GM12873 (cell line): ENCODE measurements around the gene SMIM1.

Experiments
- TF ChIP-seq, protein P1 (sequence below): IDR thresholded peaks from 2 replicates; pipeline ENCODE4 v1.5.1; 2012; ENCODE audit warnings: low read depth, mild to moderate bottlenecking, moderate library complexity, low read length, control low read depth; ENCODE audit not compliant: insufficient read depth; ENCODE audit errors: missing control alignments

The SMIM1 gene

DNA sequence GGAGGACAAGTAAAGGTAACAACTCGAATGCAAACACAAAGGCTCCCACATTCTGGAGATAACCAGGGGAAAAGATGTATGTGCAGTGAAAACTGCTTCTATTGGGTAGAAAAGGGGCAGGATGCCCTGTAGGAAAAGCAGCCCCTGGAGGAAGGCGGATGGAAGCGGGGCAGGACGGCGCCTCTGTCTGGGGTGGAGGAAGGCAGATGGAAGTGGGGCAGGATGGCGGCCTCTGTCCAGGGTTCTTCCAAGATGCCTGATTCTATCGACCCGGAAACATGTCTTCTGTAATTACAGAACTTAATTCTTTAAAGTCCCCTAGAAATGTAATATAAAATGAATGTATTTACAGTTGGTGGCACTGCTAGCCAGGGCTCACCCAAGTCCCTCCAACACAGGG, 47.8 kb downstream of the SMIM1 start:
- TF ChIP-seq, protein P1, sequence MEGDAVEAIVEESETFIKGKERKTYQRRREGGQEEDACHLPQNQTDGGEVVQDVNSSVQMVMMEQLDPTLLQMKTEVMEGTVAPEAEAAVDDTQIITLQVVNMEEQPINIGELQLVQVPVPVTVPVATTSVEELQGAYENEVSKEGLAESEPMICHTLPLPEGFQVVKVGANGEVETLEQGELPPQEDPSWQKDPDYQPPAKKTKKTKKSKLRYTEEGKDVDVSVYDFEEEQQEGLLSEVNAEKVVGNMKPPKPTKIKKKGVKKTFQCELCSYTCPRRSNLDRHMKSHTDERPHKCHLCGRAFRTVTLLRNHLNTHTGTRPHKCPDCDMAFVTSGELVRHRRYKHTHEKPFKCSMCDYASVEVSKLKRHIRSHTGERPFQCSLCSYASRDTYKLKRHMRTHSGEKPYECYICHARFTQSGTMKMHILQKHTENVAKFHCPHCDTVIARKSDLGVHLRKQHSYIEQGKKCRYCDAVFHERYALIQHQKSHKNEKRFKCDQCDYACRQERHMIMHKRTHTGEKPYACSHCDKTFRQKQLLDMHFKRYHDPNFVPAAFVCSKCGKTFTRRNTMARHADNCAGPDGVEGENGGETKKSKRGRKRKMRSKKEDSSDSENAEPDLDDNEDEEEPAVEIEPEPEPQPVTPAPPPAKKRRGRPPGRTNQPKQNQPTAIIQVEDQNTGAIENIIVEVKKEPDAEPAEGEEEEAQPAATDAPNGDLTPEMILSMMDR = no peak

DNA sequence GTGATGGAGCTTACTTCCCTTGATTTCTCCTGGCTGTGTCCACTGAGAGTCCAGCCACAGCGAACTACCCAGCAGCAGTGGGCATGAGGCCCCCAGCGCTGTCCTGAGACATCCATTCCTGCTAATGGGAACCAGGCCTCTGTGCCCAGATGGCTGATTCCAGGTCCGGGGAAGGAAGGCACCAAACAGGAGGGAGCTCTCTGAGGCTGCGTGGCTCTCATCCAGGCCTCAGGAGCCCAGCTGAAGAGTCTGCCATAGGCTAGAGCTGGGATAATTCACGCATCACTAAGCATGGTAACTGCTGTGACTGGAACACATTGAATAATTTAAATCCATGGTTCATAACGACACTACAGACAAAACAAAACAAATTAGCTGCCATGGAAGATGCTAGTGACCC, 48.5 kb downstream of the SMIM1 start:
- TF ChIP-seq, protein P1 = no peak

DNA sequence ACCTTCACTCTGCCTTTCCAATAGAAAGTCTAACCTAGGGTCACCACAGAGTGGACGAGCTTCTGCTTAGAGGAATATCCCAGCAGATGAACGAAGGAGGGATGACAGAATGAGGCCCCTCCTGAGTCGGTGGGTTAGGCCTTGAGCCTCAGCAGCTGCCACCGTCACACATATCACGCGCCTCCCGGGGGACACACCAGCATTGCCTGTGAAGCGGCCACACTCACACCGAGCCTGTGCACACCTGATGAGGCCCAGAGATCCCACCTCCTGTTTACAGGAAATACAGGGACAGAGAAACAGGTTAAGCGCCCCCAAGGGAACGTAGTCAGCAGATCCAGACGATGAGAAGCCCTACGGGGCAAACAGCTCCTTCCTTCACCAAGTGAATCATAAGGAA, 48.9 kb downstream of the SMIM1 start:
- TF ChIP-seq, protein P1 = no peak

DNA sequence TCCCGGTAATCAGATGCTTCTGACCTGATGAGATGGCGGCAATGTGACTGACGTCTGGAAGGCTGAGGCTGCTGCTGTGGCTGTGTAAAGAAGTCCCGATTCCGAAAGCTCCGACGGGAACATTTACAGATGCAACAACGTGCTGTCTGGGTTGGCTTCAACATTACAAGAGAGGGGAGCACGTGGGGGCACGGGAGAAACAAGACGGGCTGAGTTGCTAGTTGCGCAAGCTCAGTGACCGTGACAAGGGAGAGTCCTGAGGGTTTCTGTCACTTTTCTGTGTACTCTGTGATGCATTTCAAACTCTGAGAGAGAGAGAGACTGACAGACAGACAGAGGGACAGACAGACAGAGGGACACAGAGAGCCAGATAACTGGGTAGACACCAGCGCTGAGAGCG, 49.4 kb downstream of the SMIM1 start:
- TF ChIP-seq, protein P1 = no peak

DNA sequence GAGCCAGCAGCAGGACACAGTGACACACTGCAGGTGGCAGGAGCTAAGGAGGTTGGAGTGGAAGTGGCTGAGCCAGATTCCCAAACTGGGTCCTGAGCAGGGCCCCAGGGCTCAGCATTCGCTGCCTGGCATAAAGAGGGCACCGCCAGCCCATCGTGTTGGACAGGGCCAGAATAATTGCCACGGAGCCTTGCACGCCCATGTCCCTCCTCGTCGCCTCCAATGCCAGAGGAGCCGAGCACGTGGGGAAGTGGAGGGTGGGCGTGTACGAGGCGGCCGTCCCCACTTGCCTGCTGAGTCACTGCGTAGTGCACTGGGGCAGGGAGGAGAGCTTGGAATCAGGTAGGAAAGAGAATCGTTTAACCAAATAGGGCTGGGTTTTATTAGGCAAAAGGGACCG, 49.9 kb downstream of the SMIM1 start:
- TF ChIP-seq, protein P1 = no peak

DNA sequence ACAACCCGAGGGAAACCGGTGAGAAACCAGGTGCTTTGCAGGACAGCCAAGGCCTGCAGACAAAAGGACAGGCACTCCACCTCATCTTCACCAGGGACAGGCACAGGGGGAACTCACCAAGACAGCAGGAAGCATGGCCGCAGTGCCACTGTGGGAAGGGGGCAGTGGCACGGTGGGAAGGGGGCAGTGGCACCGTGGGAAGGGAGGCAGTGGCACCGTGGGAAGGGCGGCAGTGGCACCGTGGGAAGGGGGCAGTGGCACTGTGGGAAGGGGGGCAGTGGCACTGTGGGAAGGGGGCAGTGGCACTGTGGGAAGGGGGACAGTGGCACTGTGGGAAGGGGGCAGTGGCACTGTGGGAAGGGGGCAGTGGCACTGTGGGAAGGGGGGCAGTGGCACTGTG, 52.1 kb downstream of the SMIM1 start:
- TF ChIP-seq, protein P1 = no peak

DNA sequence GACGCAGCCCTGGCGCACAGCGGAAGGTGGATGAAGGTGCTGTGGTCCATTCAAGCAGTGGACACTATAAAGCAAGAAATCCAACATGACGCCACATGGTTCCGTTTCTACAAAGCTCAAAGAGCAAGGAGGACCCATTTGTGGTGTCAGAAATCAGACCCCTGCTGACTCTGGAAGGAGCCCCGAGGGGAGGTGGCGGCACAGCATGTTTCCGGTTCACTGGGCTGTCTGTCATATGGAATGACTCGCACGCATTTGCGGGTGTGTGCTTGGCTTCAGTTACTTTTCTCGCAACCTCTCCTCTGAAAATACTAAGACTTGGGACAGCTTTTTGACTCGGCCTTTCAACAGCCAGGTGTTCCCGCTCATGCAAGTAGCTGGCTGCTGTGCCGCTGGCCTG, 52.8 kb downstream of the SMIM1 start:
- TF ChIP-seq, protein P1 = no peak
